Endothelial cell of umbilical vein (primary cell): ENCODE measurements around the gene NDUFS6.

Source experiments
- EZH2 ChIP-seq: IDR thresholded peaks from 2 replicates; pipeline ENCODE4 v1.6.1; 2012; ENCODE audit warnings: borderline replicate concordance, low read depth, mild to moderate bottlenecking, moderate library complexity, low read length, inconsistent platforms; ENCODE audit not compliant: severe bottlenecking
- MAX ChIP-seq: IDR thresholded peaks from 2 replicates; pipeline ENCODE4 v1.6.1; 2011; ENCODE audit not compliant: insufficient read depth, insufficient read length
- POLR2A ChIP-seq: IDR thresholded peaks from 2 replicates; pipeline ENCODE4 v1.6.1; 2012; ENCODE audit warnings: low read depth, mild to moderate bottlenecking, control low read depth, low read length
- POLR2AphosphoS5 ChIP-seq: IDR thresholded peaks from 2 replicates; pipeline ENCODE4 v1.6.1; 2012; ENCODE audit warnings: low read depth, mild to moderate bottlenecking, control low read depth, low read length, moderate library complexity; ENCODE audit not compliant: insufficient read depth
- TF ChIP-seq, protein P1 (sequence below), 2 donors: IDR thresholded peaks; 1 replicate in 1 of 2; 2 replicates in 1 of 2; pipeline ENCODE4 v1.5.1; 2011; ENCODE audit warnings: low read length in 2 of 2, mild to moderate bottlenecking in 2 of 2, moderate library complexity in 2 of 2, control low read depth in 1 of 2, inconsistent platforms in 1 of 2, low read depth in 1 of 2; ENCODE audit not compliant: insufficient read depth in 1 of 2; ENCODE audit errors: extremely low read depth in 1 of 2

DNA sequence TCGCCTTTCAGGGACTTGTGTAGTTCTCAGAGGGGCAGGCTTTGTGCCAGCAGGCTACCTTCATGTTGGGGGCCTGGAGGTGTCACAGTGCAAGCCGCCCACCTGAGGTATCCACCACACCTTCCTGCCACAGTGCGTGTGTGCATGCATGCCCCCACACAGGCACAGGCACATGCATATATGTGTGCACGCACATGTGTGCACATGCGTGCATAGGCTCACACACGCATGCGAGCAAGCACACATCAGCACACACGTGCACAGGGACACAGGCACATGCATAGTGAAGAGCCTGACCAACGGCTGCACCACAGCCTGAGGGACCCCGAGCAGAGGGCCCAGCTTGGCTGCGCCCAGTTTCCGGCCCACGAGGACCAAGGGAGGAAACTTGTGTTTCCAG, 45.4 kb downstream of the NDUFS6 start:
- TF ChIP-seq, protein P1, sequence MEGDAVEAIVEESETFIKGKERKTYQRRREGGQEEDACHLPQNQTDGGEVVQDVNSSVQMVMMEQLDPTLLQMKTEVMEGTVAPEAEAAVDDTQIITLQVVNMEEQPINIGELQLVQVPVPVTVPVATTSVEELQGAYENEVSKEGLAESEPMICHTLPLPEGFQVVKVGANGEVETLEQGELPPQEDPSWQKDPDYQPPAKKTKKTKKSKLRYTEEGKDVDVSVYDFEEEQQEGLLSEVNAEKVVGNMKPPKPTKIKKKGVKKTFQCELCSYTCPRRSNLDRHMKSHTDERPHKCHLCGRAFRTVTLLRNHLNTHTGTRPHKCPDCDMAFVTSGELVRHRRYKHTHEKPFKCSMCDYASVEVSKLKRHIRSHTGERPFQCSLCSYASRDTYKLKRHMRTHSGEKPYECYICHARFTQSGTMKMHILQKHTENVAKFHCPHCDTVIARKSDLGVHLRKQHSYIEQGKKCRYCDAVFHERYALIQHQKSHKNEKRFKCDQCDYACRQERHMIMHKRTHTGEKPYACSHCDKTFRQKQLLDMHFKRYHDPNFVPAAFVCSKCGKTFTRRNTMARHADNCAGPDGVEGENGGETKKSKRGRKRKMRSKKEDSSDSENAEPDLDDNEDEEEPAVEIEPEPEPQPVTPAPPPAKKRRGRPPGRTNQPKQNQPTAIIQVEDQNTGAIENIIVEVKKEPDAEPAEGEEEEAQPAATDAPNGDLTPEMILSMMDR (IDR thresholded peaks at IDR 0.05; ENCODE audit: extremely low read depth in 1 of 2, insufficient read depth in 1 of 2, low read depth in 1 of 2, low read length in 2 of 2) = no peak
- no peak for TF ChIP-seq POLR2A
- no peak for TF ChIP-seq EZH2
- TF ChIP-seq POLR2AphosphoS5 = no peak
- TF ChIP-seq MAX = no peak
